A549 (cell line): ENCODE results near the gene IL9. TPM values are rescaled to one million over a fixed set of nuclear protein-coding genes. Genes with fewer than 3 reads are reported as not detected.

Experiments used
- ATAC-seq, 2 experiments: fragments of 200-7000 bp in 1 of 2; fragments of >200 bp in 1 of 2; cut with Nextera tagmentation in 1 of 2; cut with Tn5 transposase in 1 of 2; 3 replicates each; pipeline versions ENCODE4 v1.8.0 to v1.9.1; 2018 to 2020; ENCODE audit warnings: mild to moderate bottlenecking in 1 of 2, moderate library complexity in 1 of 2
- CTCF ChIA-PET: fragments of 300-600 bp; sonication (Branson Sonifier 250); formaldehyde crosslinking; extraction: SDS; loops from one replicate; lab custom pipeline; 2021; ENCODE audit warnings: antibody characterized with exemption, inconsistent platforms; lab: Yijun Ruan, JAX
- POLR2A ChIA-PET: fragments of 350-600 bp; formaldehyde crosslinking; extraction: SDS; loops from one replicate; lab custom pipeline; 2021; ENCODE audit warnings: antibody characterized with exemption, inconsistent platforms; lab: Yijun Ruan, JAX
- DNase-seq, 2 experiments: peaks; one replicate each; pipeline versions ENCODE4 v3.0.0 to v3.0.0-alpha.2; 2011 to 2016; ENCODE audit warnings: low read depth in 1 of 2, low spot score in 1 of 2
- FAIRE-seq: peaks from 2 replicates; lab custom pipeline; 2011; peaks lifted over from hg19 to GRCh38; lab: Jason Lieb, UNC
- H3K27ac ChIP-seq, 2 experiments: fragments of >200 bp; sonication (Bioruptor Twin); formaldehyde crosslinking; 3 replicates each; pipeline ENCODE4 v1.5.1; 2016 to 2017
- H3K4me1 ChIP-seq: fragments of >200 bp; sonication (Bioruptor Twin); formaldehyde crosslinking; 3 replicates; pipeline ENCODE4 v1.6.1; 2016
- H3K4me2 ChIP-seq: fragments of >200 bp; sonication (Bioruptor Twin); formaldehyde crosslinking; 3 replicates; pipeline ENCODE4 v1.6.1; 2016
- H3K4me3 ChIP-seq: fragments of >200 bp; sonication (Bioruptor Twin); formaldehyde crosslinking; 3 replicates; pipeline ENCODE4 v1.5.1; 2016
- H3K9me3 ChIP-seq: fragments of >200 bp; sonication (Bioruptor Twin); formaldehyde crosslinking; 3 replicates; pipeline ENCODE4 v1.6.1; 2016
- CBX8 ChIP-seq: fragments of 200-600 bp; sonication (generic); IDR thresholded peaks from 2 replicates; pipeline ENCODE4 v1.6.1; 2016
- CHD2 ChIP-seq: fragments of 150-350 bp; IDR thresholded peaks from 2 replicates; pipeline ENCODE4 v1.6.1; 2014; ENCODE audit warnings: low read length; ENCODE audit not compliant: partially characterized antibody
- EHF ChIP-seq: fragments of 250-450 bp; sonication (Bioruptor Pico); IDR thresholded peaks from 2 replicates; pipeline ENCODE4 v1.5.0; 2020; ENCODE audit warnings: mild to moderate bottlenecking
- EP300 ChIP-seq, 2 experiments: fragments of >200 bp; sonication (Bioruptor Twin); formaldehyde crosslinking; IDR thresholded peaks; 2 replicates in 1 of 2; 3 replicates in 1 of 2; pipeline ENCODE4 v1.6.1; 2016 to 2017
- HDAC2 ChIP-seq: fragments of 200-600 bp; sonication (generic); IDR thresholded peaks from 2 replicates; pipeline ENCODE4 v1.6.1; 2016
- HOXB5 ChIP-seq: fragments of 250-450 bp; sonication (Bioruptor Pico); IDR thresholded peaks from 2 replicates; pipeline ENCODE4 v1.5.0; 2020; ENCODE audit warnings: mild to moderate bottlenecking, moderate library complexity
- KDM5A ChIP-seq: fragments of 200-600 bp; sonication (generic); IDR thresholded peaks from 2 replicates; pipeline ENCODE4 v1.6.1; 2016; ENCODE audit warnings: antibody characterized with exemption, mild to moderate bottlenecking
- MAFK ChIP-seq: fragments of 450-650 bp; IDR thresholded peaks from 2 replicates; pipeline ENCODE4 v1.6.1; 2014; ENCODE audit not compliant: partially characterized antibody
- POLR2AphosphoS2 ChIP-seq: conservative IDR thresholded peaks from 2 replicates; pipeline ENCODE4 v1.6.1; 2012; ENCODE audit warnings: low read length, improper control_type of control experiment, inconsistent platforms
- RAD21 ChIP-seq, 2 experiments: fragments of >200 bp in 1 of 2; sonication (Bioruptor Twin) in 1 of 2; formaldehyde crosslinking in 1 of 2; IDR thresholded peaks in 1 of 2; conservative IDR thresholded peaks in 1 of 2; 2 replicates in 1 of 2; 3 replicates in 1 of 2; pipeline ENCODE4 v1.6.1; 2012 to 2018; ENCODE audit warnings: inconsistent platforms in 1 of 2
- RFX5 ChIP-seq: fragments of 450-650 bp; IDR thresholded peaks from 2 replicates; pipeline ENCODE4 v1.7.1; 2014; ENCODE audit warnings: antibody characterized with exemption, mild to moderate bottlenecking, moderate library complexity
- SMC3 ChIP-seq: fragments of >200 bp; sonication (Bioruptor Twin); formaldehyde crosslinking; IDR thresholded peaks from 3 replicates; pipeline ENCODE4 v1.6.1; 2018; ENCODE audit warnings: inconsistent platforms
- TP53 ChIP-seq: fragments of 250-450 bp; sonication (Bioruptor Pico); IDR thresholded peaks from 2 replicates; pipeline ENCODE4 v1.5.0; 2021; ENCODE audit warnings: mild to moderate bottlenecking, moderate library complexity
- ZC3H11A ChIP-seq: fragments of 450-650 bp; IDR thresholded peaks from 2 replicates; pipeline ENCODE4 v1.6.1; 2014; ENCODE audit warnings: antibody characterized with exemption, mild to moderate bottlenecking
- WGBS: methylation state at CpG from one replicate; pipeline ENCODE4 v1.1.6; 2017; ENCODE audit errors: missing lambda C conversion rate; 5-methylcytosine and 5-hydroxymethylcytosine counted together
- polyA minus RNA-seq: library from RNA; depleted of rRNA, polyadenylated mRNA; stranded (reverse); fragments of >200 nt; gene quantifications from 2 replicates; pipeline ENCODE4 v1.2.3, GENCODE V29; 2011; rRNA and poly(A)+ RNA removed
- polyA plus RNA-seq, 4 experiments: library from polyadenylated mRNA; depleted of rRNA in 3 of 4; stranded (reverse); fragments of >200 nt; fragmentation: RNase III in 1 of 4; extraction: RNeasy Plus Mini Kit Qiagen cat#74134 plus additional on column Dnase treatment in 1 of 4; gene quantifications; 2 replicates in 3 of 4; 3 replicates in 1 of 4; pipeline ENCODE4 v1.2.3, GENCODE V29; 2011 to 2017
- TF ChIP-seq, protein P1 (sequence below): fragments of 250-450 bp; sonication (Bioruptor Pico); IDR thresholded peaks from 2 replicates; pipeline ENCODE4 v1.5.0; 2020; ENCODE audit warnings: low read depth, mild to moderate bottlenecking, moderate library complexity
- TF ChIP-seq, protein P2 (sequence below): fragments of 150-350 bp; IDR thresholded peaks from 2 replicates; pipeline ENCODE4 v1.6.1; 2014; ENCODE audit warnings: low read depth, mild to moderate bottlenecking, low read length
- TF ChIP-seq, protein P3 (sequence below): fragments of >200 bp; sonication (Bioruptor Twin); formaldehyde crosslinking; IDR thresholded peaks from 3 replicates; pipeline ENCODE4 v1.5.1; 2016

The IL9 gene
- polyA plus RNA-seq (2011; rRNA removed) (not detected in 2 replicates), polyA plus RNA-seq (2017; fragmentation: RNase III; extraction: RNeasy Plus Mini Kit Qiagen cat#74134 plus additional on column Dnase treatment) (not detected in 3 replicates), polyA minus RNA-seq (not detected in 2 replicates)
- not detected in 2 replicates for polyA plus RNA-seq (2012; cell fraction: cytosol; rRNA removed)
- polyA plus RNA-seq (2012; cell fraction: nucleus; rRNA removed), result not detected in 2 replicates

DNA sequence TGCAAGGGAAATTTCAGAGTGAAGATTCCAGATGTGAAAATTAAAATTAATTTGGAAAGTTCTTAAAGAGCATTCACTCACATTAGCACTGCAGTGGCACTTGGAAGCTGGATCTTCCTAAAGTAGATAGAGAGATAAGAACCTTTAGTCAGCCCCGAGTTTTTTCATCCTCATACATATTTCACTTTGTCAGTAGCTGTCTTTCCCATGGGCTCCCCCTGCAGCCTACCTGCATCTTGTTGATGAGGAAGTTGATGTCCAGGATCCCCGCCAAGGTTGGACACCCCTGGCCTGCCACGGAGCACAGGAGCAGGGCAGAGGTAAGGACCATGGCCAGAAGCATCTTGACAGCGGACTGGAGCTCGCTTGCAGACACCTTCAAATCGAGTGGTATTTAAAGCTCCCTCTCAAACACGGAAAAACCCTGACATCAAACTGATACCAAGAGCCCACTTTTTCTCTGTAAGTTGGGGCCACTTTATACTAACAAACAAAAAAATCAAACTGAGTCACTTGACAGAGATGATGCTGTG is at the start of gene IL9:
IL9 (minus strand) TSS at position 368 of the 533 bp plus-strand sequence; CDS start at position 343, 25 bp downstream.
- H3K4me3 ChIP-seq, result no peak within 1 kb of the TSS
- TF ChIP-seq MAFK, result no peak
- TF ChIP-seq EHF (CRISPR knock-in tag), result no peak
- TF ChIP-seq HOXB5 (CRISPR knock-in tag), result no peak
- TF ChIP-seq HDAC2, result no peak
- TF ChIP-seq, protein P1, sequence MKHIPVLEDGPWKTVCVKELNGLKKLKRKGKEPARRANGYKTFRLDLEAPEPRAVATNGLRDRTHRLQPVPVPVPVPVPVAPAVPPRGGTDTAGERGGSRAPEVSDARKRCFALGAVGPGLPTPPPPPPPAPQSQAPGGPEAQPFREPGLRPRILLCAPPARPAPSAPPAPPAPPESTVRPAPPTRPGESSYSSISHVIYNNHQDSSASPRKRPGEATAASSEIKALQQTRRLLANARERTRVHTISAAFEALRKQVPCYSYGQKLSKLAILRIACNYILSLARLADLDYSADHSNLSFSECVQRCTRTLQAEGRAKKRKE (CRISPR knock-in tag), result no peak
- TF ChIP-seq, protein P2, sequence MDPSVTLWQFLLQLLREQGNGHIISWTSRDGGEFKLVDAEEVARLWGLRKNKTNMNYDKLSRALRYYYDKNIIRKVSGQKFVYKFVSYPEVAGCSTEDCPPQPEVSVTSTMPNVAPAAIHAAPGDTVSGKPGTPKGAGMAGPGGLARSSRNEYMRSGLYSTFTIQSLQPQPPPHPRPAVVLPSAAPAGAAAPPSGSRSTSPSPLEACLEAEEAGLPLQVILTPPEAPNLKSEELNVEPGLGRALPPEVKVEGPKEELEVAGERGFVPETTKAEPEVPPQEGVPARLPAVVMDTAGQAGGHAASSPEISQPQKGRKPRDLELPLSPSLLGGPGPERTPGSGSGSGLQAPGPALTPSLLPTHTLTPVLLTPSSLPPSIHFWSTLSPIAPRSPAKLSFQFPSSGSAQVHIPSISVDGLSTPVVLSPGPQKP, result no peak
- TF ChIP-seq RFX5, result no peak
- no peak for TF ChIP-seq TP53 (CRISPR knock-in tag)
- TF ChIP-seq CBX8, result no peak
- TF ChIP-seq KDM5A, result no peak
- TF ChIP-seq, protein P3, sequence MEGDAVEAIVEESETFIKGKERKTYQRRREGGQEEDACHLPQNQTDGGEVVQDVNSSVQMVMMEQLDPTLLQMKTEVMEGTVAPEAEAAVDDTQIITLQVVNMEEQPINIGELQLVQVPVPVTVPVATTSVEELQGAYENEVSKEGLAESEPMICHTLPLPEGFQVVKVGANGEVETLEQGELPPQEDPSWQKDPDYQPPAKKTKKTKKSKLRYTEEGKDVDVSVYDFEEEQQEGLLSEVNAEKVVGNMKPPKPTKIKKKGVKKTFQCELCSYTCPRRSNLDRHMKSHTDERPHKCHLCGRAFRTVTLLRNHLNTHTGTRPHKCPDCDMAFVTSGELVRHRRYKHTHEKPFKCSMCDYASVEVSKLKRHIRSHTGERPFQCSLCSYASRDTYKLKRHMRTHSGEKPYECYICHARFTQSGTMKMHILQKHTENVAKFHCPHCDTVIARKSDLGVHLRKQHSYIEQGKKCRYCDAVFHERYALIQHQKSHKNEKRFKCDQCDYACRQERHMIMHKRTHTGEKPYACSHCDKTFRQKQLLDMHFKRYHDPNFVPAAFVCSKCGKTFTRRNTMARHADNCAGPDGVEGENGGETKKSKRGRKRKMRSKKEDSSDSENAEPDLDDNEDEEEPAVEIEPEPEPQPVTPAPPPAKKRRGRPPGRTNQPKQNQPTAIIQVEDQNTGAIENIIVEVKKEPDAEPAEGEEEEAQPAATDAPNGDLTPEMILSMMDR, result no peak
- TF ChIP-seq EP300 (IDR thresholded peaks at IDR 0.05), result no peak
- TF ChIP-seq CHD2, result no peak
- no peak for TF ChIP-seq ZC3H11A
- FAIRE-seq (no peak), ATAC-seq (peak in 1 of 2 experiments; percentile 42; a peak in 3 of 6 replicates), DNase-seq (no peak)
- ChIA-PET CTCF (interaction anchor here (0.9 to 6.8 kb wide), 9 partner anchors 8 to 279 kb away, joined by 3 to 44 read pairs (median 5); no protein-coding TSS in a partner anchor), POLR2A (no interaction called here)
- peak within 1 kb of the TSS in 1 of 2 experiments; percentile 15; a peak in 2 of 6 replicates for H3K27ac ChIP-seq
- no peaks in the 10 kb centered on the region for H3K9me3 ChIP-seq
- peak within 1 kb of the TSS; percentile 25; the same call in 2 of the 3 replicates for H3K4me2 ChIP-seq
- WGBS, result 50% methylated on average over 7 of the region's 7 CpGs
- H3K4me1 ChIP-seq, result peaks cover 25% of the 10 kb centered on the region

DNA sequence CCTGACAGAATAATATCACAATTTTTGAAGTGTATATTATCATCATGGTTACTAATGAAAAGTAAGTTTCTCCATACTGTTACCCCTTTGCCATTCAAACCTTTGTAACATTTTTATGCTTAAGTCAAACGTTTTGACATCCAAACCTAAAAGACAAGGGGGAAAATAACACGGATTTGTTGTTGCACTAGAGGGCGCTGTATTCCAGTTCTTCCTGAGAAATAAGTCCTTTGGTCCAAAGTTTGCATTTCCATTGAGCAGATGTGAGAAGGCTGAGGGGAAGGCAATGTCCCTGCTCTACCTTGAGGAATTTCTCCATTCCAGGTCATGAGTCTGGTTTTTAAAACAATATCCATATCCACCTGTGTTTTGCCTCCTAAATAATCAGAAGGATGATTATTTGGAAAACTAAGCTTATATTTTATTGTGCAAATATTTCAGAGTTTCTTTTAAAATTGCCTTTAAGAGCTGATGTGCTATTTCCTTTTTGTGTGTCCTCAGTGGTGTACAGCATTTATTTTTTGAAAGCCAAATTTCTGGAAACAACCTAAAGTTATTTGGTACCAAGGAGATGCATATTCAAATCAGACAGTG is 49.4 kb upstream of the IL9 start:
- POLR2A ChIA-PET, result interaction anchor here (0.7 to 1.5 kb wide), 2 partner anchors 84 to 90 kb away, joined by 3 to 6 read pairs; partner anchors contain the start of gene TGFBI
- 1% methylated on average over 3 of the region's 3 CpGs for WGBS
- peak; percentile 98 for FAIRE-seq

More for the DNA sequence above, 49.4 kb upstream of the IL9 start:
- H3K4me3 ChIP-seq, result no peak overlapping the region
- peak overlapping the region; percentile 6; the same call in 2 of the 3 replicates for H3K4me2 ChIP-seq
- peaks cover 15% of the 10 kb centered on the region for H3K4me1 ChIP-seq
- H3K9me3 ChIP-seq, result no peaks in the 10 kb centered on the region
- DNase-seq (peak; percentile 44 to 89), ATAC-seq (peak; percentile 74 to 89; a peak in 5 of 6 replicates)
- CTCF ChIA-PET, result interaction anchor here (0.6 to 2.5 kb wide), 54 partner anchors 8 to 224 kb away, joined by 3 to 40 read pairs (median 4); partner anchors contain the start of gene IL9
- H3K27ac ChIP-seq, result peak overlapping the region; percentile 55 to 63
- TF ChIP-seq, protein P3, result peak; percentile 93
- TF ChIP-seq RAD21 (conservative IDR thresholded peaks at IDR 0.05 in 1 of 2, IDR thresholded peaks at IDR 0.05 in 1 of 2), result peak; percentile 94 to 96
- TF ChIP-seq POLR2AphosphoS2, result no peak
- TF ChIP-seq SMC3, result peak; percentile 95
